Activated gamma-delta T cell treated with anti-CD3 and anti-CD28 coated beads, Interleukin-2, amount 50 U/mL, for 16 hours (primary cell): ENCODE data around the gene REEP5.
"Not testable (repeated sequence)": the region's sequence is repeated elsewhere in the genome, so short reads cannot be mapped to it uniquely, and the experiment has no call there.

ENCODE experiments used
- DNase-seq: peaks from one replicate; pipeline ENCODE4 v3.0.0-alpha.2; 2020; ENCODE audit warnings: low read depth

REEP5 gene

GRCh38 chr5:112933105-112933504 lies 11.1 kb upstream of the REEP5 start:
- DNase-seq, result no peak

GRCh38 chr5:112931473-112931872 lies 9.4 kb upstream of the REEP5 start:
- DNase-seq, result no peak

GRCh38 chr5:112930082-112930344 lies 8.0 kb upstream of the REEP5 start:
- DNase-seq, result no peak

- no peak for DNase-seq
Measured at GRCh38 chr5:112929336-112930081, 7.5 kb upstream of the REEP5 start.

- no peak for DNase-seq
Measured at GRCh38 chr5:112923988-112924387, 2.0 kb upstream of the REEP5 start.

- DNase-seq, result peak; percentile 12
Measured at GRCh38 chr5:112923148-112923917, 1.3 kb upstream of the REEP5 start.

- DNase-seq, result peak; percentile 31
Measured at GRCh38 chr5:112921026-112921832, 798 bp downstream of the REEP5 start.

- no peak for DNase-seq
Measured at GRCh38 chr5:112919972-112920371, 2.1 kb downstream of the REEP5 start.

- DNase-seq, result no peak
Measured at GRCh38 chr5:112918679-112919078, 3.3 kb downstream of the REEP5 start.

GRCh38 chr5:112918136-112918535 lies 3.9 kb downstream of the REEP5 start:
- no peak for DNase-seq

GRCh38 chr5:112917453-112917995 lies 4.5 kb downstream of the REEP5 start:
- no peak for DNase-seq

- no peak for DNase-seq
Measured at GRCh38 chr5:112915831-112916230, 6.2 kb downstream of the REEP5 start.

GRCh38 chr5:112914584-112914983 lies 7.4 kb downstream of the REEP5 start:
- no peak for DNase-seq

GRCh38 chr5:112910529-112910928 lies 11.5 kb downstream of the REEP5 start:
- DNase-seq, result no peak

GRCh38 chr5:112908854-112909253 lies 13.2 kb downstream of the REEP5 start:
- DNase-seq, result no peak

GRCh38 chr5:112907166-112907631 lies 14.8 kb downstream of the REEP5 start:
- no peak for DNase-seq

GRCh38 chr5:112906637-112907036 lies 15.4 kb downstream of the REEP5 start:
- no peak for DNase-seq

GRCh38 chr5:112904996-112905395 lies 17.0 kb downstream of the REEP5 start:
- DNase-seq, result not testable (repeated sequence)

- DNase-seq, result no peak
Measured at GRCh38 chr5:112902561-112902960, 19.5 kb downstream of the REEP5 start.

GRCh38 chr5:112895682-112896081 lies 26.3 kb downstream of the REEP5 start:
- no peak for DNase-seq

GRCh38 chr5:112892776-112893175 lies 29.3 kb downstream of the REEP5 start:
- DNase-seq, result no peak

GRCh38 chr5:112892066-112892465 lies 30.0 kb downstream of the REEP5 start:
- DNase-seq, result not testable (repeated sequence)
